Mesothelial cell of epicardium (in vitro differentiated cells): ENCODE data around the gene CDK6. TPM values are rescaled to one million over a fixed set of nuclear protein-coding genes. Genes with fewer than 3 reads are reported as not detected.

Experiments
- DNase-seq, 2 experiments: peaks; one replicate each; pipeline ENCODE4 v3.0.0; 2021; ENCODE audit warnings: low spot score in 2 of 2; ENCODE audit not compliant: unreplicated experiment in 2 of 2
- H3K27ac Mint-ChIP-seq: 2 replicates; pipeline ENCODE4 v1.8.0; 2021; ENCODE audit warnings: mixed read lengths
- H3K27me3 Mint-ChIP-seq: 2 replicates; pipeline ENCODE4 v1.8.0; 2021; ENCODE audit warnings: low read depth, mixed read lengths
- H3K36me3 Mint-ChIP-seq: 2 replicates; pipeline ENCODE4 v1.8.0; 2021; ENCODE audit warnings: mixed read lengths
- H3K4me1 Mint-ChIP-seq: 2 replicates; pipeline ENCODE4 v1.8.0; 2021; ENCODE audit warnings: mixed read lengths
- H3K4me3 Mint-ChIP-seq: 2 replicates; pipeline ENCODE4 v1.8.0; 2021; ENCODE audit warnings: mild to moderate bottlenecking, moderate library complexity, mixed read lengths
- H3K9me3 Mint-ChIP-seq: 2 replicates; pipeline ENCODE4 v1.8.0; 2021; ENCODE audit warnings: mixed read lengths
- total RNA-seq: library from RNA; stranded (reverse); gene quantifications from 3 replicates; pipeline ENCODE4 v1.2.1, GENCODE V29; 2021
- TF ChIP-seq, protein P1 (sequence below): fragments of 200-600 bp; sonication (generic); IDR thresholded peaks from one replicate; pipeline ENCODE4 v1.5.0; 2021; ENCODE audit warnings: antibody characterized with exemption; ENCODE audit not compliant: unreplicated experiment

CDK6 gene
- total RNA-seq, 1 donor from 2014 or later: 138 TPM

DNA sequence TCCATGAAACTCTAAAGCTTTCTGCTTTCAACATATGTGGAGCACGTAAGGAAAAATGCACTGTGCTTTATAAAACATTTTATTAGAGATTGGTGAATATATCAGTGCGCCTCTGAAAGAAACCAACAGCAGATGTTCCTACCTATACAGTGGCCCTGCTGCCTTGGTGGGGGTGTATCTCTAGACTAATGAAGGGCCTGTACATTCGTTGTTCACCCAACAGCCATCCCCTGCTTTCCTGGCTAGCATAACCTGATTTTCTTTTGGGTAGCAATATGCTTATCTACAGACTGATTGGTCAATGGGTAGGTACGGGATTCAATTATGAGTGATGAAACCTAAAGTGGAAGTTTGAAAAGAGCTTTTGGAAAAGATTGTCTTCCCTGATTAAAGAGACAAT, 126.5 kb downstream of the CDK6 start:
- Mint-ChIP-seq H3K27ac (peak overlapping the region; percentile 80), H3K4me1 (peaks cover 17% of the 10 kb centered on the region), H3K4me3 (no peak overlapping the region), H3K27me3 (no peaks in the 10 kb centered on the region), H3K36me3 (peaks cover 22% of the 10 kb centered on the region), H3K9me3 (peaks cover 8% of the 10 kb centered on the region)
- no peak for DNase-seq
- TF ChIP-seq, protein P1, sequence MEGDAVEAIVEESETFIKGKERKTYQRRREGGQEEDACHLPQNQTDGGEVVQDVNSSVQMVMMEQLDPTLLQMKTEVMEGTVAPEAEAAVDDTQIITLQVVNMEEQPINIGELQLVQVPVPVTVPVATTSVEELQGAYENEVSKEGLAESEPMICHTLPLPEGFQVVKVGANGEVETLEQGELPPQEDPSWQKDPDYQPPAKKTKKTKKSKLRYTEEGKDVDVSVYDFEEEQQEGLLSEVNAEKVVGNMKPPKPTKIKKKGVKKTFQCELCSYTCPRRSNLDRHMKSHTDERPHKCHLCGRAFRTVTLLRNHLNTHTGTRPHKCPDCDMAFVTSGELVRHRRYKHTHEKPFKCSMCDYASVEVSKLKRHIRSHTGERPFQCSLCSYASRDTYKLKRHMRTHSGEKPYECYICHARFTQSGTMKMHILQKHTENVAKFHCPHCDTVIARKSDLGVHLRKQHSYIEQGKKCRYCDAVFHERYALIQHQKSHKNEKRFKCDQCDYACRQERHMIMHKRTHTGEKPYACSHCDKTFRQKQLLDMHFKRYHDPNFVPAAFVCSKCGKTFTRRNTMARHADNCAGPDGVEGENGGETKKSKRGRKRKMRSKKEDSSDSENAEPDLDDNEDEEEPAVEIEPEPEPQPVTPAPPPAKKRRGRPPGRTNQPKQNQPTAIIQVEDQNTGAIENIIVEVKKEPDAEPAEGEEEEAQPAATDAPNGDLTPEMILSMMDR: no peak

DNA sequence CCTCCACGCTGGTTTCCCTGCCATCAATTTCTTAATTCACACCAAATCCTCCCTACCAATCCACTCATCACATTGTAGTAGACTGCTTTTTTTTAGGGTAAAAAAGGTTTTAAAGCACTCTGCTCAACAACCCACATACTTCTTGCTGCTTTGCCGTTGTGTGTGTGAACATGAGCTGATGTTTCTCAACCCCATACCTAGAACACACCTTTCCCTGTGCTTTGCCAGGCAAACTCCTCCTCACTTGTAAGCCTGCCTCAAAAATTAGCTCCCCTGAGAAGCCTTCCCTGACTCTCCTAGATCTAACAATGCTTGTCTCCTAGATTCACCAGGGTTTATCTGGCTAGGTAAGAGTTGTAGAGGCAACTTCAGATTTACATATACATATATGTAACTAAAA, 127.2 kb downstream of the CDK6 start:
- H3K36me3 Mint-ChIP-seq: peaks cover 25% of the 10 kb centered on the region
- TF ChIP-seq, protein P1: no peak
- H3K4me1 Mint-ChIP-seq: peaks cover 13% of the 10 kb centered on the region
- H3K27me3 Mint-ChIP-seq: no peaks in the 10 kb centered on the region
- no peak overlapping the region for H3K4me3 Mint-ChIP-seq
- H3K9me3 Mint-ChIP-seq: peaks cover 13% of the 10 kb centered on the region
- DNase-seq: no peak
- peak overlapping the region; percentile 71 for H3K27ac Mint-ChIP-seq

DNA sequence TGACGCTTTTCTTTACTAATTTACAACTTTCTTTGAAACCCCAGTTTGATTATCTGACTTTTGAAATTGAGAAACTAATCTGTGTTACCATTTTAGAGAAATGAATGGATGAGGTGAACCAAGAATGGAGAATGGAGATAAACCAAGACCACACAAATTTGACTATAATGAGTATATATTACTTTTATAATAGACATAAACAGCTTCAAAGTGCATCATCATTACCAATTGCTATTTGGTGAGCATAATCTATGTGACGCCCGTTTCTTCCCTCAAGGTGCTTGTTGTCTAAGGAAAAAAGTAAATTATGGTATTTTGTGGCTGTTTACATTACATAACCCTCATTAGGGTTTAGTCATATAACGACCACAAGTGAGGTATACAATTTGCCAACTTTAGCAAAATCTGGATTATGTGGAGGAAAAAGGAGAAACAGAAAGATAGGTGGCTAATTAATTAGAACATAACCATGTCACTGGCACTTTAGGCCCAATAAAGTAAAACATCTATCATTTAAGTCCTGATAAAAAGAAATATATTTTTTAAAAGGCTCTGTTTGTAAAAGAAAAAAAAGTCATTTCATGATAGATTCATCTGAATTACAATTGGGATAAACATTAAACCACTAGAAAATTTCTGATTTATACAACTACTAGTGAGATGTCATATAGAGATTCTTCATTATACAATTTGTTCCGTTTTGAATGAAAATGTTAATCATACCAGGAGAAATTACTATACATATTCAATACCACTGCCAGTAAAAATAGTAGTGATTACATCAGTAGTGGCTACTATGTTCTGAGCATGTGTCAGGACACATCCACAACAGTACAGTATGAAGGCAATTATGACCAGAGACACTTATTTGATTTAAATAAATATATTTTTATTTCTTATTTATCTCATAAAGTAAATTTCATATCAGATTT, 128.0 kb downstream of the CDK6 start:
- H3K4me1 Mint-ChIP-seq: peaks cover 15% of the 10 kb centered on the region
- no peak for DNase-seq
- H3K9me3 Mint-ChIP-seq: peaks cover 13% of the 10 kb centered on the region
- no peaks in the 10 kb centered on the region for H3K27me3 Mint-ChIP-seq
- H3K4me3 Mint-ChIP-seq: no peak overlapping the region
- H3K36me3 Mint-ChIP-seq: peaks cover 23% of the 10 kb centered on the region
- TF ChIP-seq, protein P1: no peak
- H3K27ac Mint-ChIP-seq: no peak overlapping the region

DNA sequence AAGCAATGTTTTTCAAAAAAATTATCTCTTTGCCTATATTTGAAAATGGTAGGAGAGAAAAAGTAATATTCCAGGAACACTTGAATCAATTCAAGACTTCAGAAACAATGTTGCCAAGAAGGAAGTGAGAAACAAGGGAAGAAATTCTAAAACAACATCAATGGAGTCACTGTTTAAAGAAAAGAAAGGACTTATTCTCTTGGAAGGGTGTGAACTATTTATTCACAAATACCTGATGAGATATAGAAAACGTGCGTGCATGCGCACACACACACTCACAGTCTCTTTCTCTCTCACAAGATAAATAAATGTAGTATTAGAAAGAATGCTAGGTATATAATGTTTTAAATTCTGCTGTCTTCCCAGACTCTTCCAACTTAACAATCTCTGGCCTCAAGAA, 128.9 kb downstream of the CDK6 start:
- Mint-ChIP-seq H3K4me3 (no peak overlapping the region), H3K36me3 (peaks cover 26% of the 10 kb centered on the region), H3K27me3 (no peaks in the 10 kb centered on the region), H3K4me1 (peaks cover 15% of the 10 kb centered on the region), H3K9me3 (peaks cover 18% of the 10 kb centered on the region), H3K27ac (peak overlapping the region; percentile 83)
- no peak for DNase-seq
- TF ChIP-seq, protein P1: no peak

DNA sequence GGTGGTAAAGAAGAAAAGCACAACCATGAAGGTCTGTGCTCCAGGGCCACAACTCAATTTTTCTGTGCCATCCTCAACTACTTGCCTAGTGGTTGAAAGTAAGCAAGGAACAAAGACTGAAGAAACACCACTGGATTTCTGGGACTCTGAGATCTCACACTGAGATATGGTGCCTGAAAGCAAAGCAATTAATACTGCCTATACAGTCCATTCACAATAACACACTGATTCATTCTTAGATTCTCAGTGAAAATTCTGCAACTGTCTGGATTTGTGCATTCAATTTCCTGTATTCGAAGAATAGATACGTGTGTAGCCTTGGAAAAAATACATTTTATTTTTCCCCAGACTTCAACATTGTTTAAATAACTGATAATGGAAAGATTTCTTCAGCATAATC, 129.8 kb downstream of the CDK6 start:
- H3K27me3 Mint-ChIP-seq: no peaks in the 10 kb centered on the region
- H3K27ac Mint-ChIP-seq: peak overlapping the region; percentile 47
- TF ChIP-seq, protein P1: no peak
- no peak overlapping the region for H3K4me3 Mint-ChIP-seq
- H3K9me3 Mint-ChIP-seq: peaks cover 18% of the 10 kb centered on the region
- peaks cover 29% of the 10 kb centered on the region for H3K36me3 Mint-ChIP-seq
- no peak for DNase-seq
- peaks cover 15% of the 10 kb centered on the region for H3K4me1 Mint-ChIP-seq
